Stimulated activated CD8-positive, alpha-beta memory T cell treated with anti-CD3 and anti-CD28 coated beads, Interleukin-15, amount 100 ng/mL, for 48 hours (primary cell): Measurements from ENCODE around the gene PLEKHO1.
"Not testable (repeated sequence)": the region's sequence is repeated elsewhere in the genome, so short reads cannot be mapped to it uniquely, and the experiment has no call there.

Experiments used
- DNase-seq, 2 donors: peaks; one replicate each; pipeline ENCODE4 v3.0.0-alpha.2; 2020; ENCODE audit warnings: low read depth in 2 of 2

PLEKHO1 gene

GRCh38 chr1:150149271-150150132, at the start of gene PLEKHO1:
Gene PLEKHO1 (plus strand): TSS chr1:150149916. CDS start chr1:150150258, 342 bp downstream.
- DNase-seq, result peak; percentile 67 to 69

GRCh38 chr1:150102986-150103385, 46.7 kb upstream of the PLEKHO1 start:
- no peak for DNase-seq

GRCh38 chr1:150106341-150106740, 43.4 kb upstream of the PLEKHO1 start:
- no peak for DNase-seq

- no peak for DNase-seq
These were observed 40.1 kb upstream of the PLEKHO1 start for GRCh38 chr1:150109586-150109985.

GRCh38 chr1:150110116-150110515, 39.6 kb upstream of the PLEKHO1 start:
- DNase-seq, result no peak

- DNase-seq, result no peak
These were observed 38.0 kb upstream of the PLEKHO1 start for GRCh38 chr1:150111670-150112069.

- no peak for DNase-seq
These were observed 34.6 kb upstream of the PLEKHO1 start for GRCh38 chr1:150115121-150115520.

GRCh38 chr1:150118716-150119115, 31.0 kb upstream of the PLEKHO1 start:
- DNase-seq, result no peak

GRCh38 chr1:150121236-150121862, 28.4 kb upstream of the PLEKHO1 start:
- no peak for DNase-seq

- DNase-seq, result no peak
These were observed 22.9 kb upstream of the PLEKHO1 start for GRCh38 chr1:150126811-150127210.

- DNase-seq, result no peak
These were observed 22.3 kb upstream of the PLEKHO1 start for GRCh38 chr1:150127464-150127863.

- DNase-seq, result peak; percentile 26 to 32
These were observed 21.8 kb upstream of the PLEKHO1 start for GRCh38 chr1:150127868-150128267.

GRCh38 chr1:150132372-150132771, 17.3 kb upstream of the PLEKHO1 start:
- DNase-seq, result no peak

GRCh38 chr1:150134537-150134936, 15.2 kb upstream of the PLEKHO1 start:
- DNase-seq, result no peak

GRCh38 chr1:150135400-150135799, 14.3 kb upstream of the PLEKHO1 start:
- DNase-seq, result not testable (repeated sequence)

GRCh38 chr1:150138044-150138443, 11.7 kb upstream of the PLEKHO1 start:
- no peak for DNase-seq

- DNase-seq, result no peak
These were observed 8.3 kb upstream of the PLEKHO1 start for GRCh38 chr1:150141452-150141851.

GRCh38 chr1:150142083-150142482, 7.6 kb upstream of the PLEKHO1 start:
- no peak for DNase-seq

- DNase-seq, result no peak
These were observed 5.1 kb upstream of the PLEKHO1 start for GRCh38 chr1:150144606-150145005.

- DNase-seq, result not testable (repeated sequence)
These were observed 3.7 kb upstream of the PLEKHO1 start for GRCh38 chr1:150146016-150146415.

- no peak for DNase-seq
These were observed 2.7 kb upstream of the PLEKHO1 start for GRCh38 chr1:150146849-150147542.

- no peak for DNase-seq
These were observed 862 bp upstream of the PLEKHO1 start for GRCh38 chr1:150148837-150149270.
